GM12878 (cell line): Measurements from ENCODE around the gene GHRL. TPM values are rescaled to one million over a fixed set of nuclear protein-coding genes. Genes with fewer than 3 reads are reported as not detected.

Experiments used
- ATAC-seq: fragments of 200-7000 bp; cut with Tn5 transposase; 3 replicates; pipeline ENCODE4 v1.9.1; 2020; ENCODE audit warnings: mild to moderate bottlenecking, moderate library complexity
- BruUV-seq: library from RNA; stranded (reverse); fragments of 400-500 nt; replicated peaks from 2 replicates; lab custom pipeline; 2021; lab: Mats Ljungman, UMichigan
- CTCF ChIA-PET: fragments of 300-600 bp; sonication (Branson Sonifier 250); formaldehyde crosslinking; extraction: SDS; loops from one replicate; lab custom pipeline; 2021; ENCODE audit warnings: inconsistent platforms; lab: Yijun Ruan, JAX
- POLR2A ChIA-PET: fragments of 350-600 bp; formaldehyde crosslinking; extraction: SDS; loops from one replicate; lab custom pipeline; 2021; ENCODE audit warnings: inconsistent platforms; lab: Charles Lee
- RAD21 ChIA-PET: fragments of 300-600 bp; sonication (Branson Sonifier 250); formaldehyde crosslinking; loops from one replicate; lab custom pipeline; 2023; ENCODE audit warnings: antibody characterized with exemption; ENCODE audit not compliant: unreplicated experiment; lab: Charles Lee
- SMC1A ChIA-PET: fragments of 300-600 bp; sonication (Branson Sonifier 250); formaldehyde crosslinking; loops from one replicate; lab custom pipeline; 2023; ENCODE audit not compliant: unreplicated experiment, uncharacterized antibody; lab: Charles Lee
- DNase-seq: peaks from one replicate; pipeline ENCODE4 v3.0.0-alpha.2; 2011; ENCODE audit warnings: low read depth, low spot score
- FAIRE-seq: peaks from 3 replicates; lab custom pipeline; 2011; peaks lifted over from hg19 to GRCh38; lab: Jason Lieb, UNC
- H2AFZ ChIP-seq: 2 replicates; pipeline ENCODE4 v1.6.0; 2011; ENCODE audit warnings: low read depth, low read length, control low read depth; ENCODE audit not compliant: control insufficient read depth
- H3K27ac ChIP-seq: 2 replicates; pipeline ENCODE4 v1.5.1; 2011; ENCODE audit warnings: control low read depth; ENCODE audit not compliant: control insufficient read depth, insufficient read depth
- H3K27me3 ChIP-seq, 2 experiments: replicated peaks in 1 of 2; 2 replicates each; pipeline versions ENCODE4 v1.6.0 to v1.6.1; 2011; ENCODE audit warnings: low read length in 1 of 2; ENCODE audit not compliant: control insufficient read depth in 2 of 2, insufficient read depth in 2 of 2
- H3K36me3 ChIP-seq, 2 experiments: 2 replicates each; pipeline ENCODE4 v1.5.1; 2011; ENCODE audit warnings: low read length in 1 of 2; ENCODE audit not compliant: control insufficient read depth in 2 of 2, insufficient read depth in 2 of 2
- H3K4me1 ChIP-seq: 2 replicates; pipeline ENCODE4 v1.6.1; 2011; ENCODE audit warnings: mild to moderate bottlenecking, low read length, moderate library complexity, mixed read lengths; ENCODE audit not compliant: control insufficient read depth, insufficient read depth
- H3K4me2 ChIP-seq: 2 replicates; pipeline ENCODE4 v1.6.0; 2011; ENCODE audit warnings: control low read depth; ENCODE audit not compliant: control insufficient read depth, insufficient read depth
- H3K4me3 ChIP-seq: fragments of 200-600 bp; sonication (generic); 2 replicates; pipeline ENCODE4 v1.5.1; 2016
- H3K79me2 ChIP-seq: 2 replicates; pipeline ENCODE4 v1.6.0; 2011; ENCODE audit warnings: low read length; ENCODE audit not compliant: control insufficient read depth, insufficient read depth
- H3K9ac ChIP-seq: 2 replicates; pipeline ENCODE4 v1.8.0; 2011; ENCODE audit warnings: low read length, control low read depth, mixed read lengths; ENCODE audit not compliant: control insufficient read depth, insufficient read depth
- H3K9me3 ChIP-seq: replicated peaks from 3 replicates; pipeline ENCODE4 v1.5.1; 2011; ENCODE audit warnings: mild to moderate bottlenecking, low read length; ENCODE audit not compliant: control insufficient read depth, insufficient read depth
- H4K20me1 ChIP-seq: 2 replicates; pipeline ENCODE4 v1.6.0; 2011; ENCODE audit not compliant: control insufficient read depth, insufficient read depth
- ATF7 ChIP-seq: fragments of 450-650 bp; IDR thresholded peaks from 2 replicates; pipeline ENCODE4 v1.6.1; 2016; ENCODE audit warnings: low read depth, mild to moderate bottlenecking
- BCLAF1 ChIP-seq: fragments of 450-650 bp; IDR thresholded peaks from 2 replicates; pipeline ENCODE4 v1.6.1; 2017; ENCODE audit warnings: antibody characterized with exemption, mild to moderate bottlenecking, moderate library complexity
- SKIL ChIP-seq: fragments of 450-650 bp; IDR thresholded peaks from 2 replicates; pipeline ENCODE4 v1.6.1; 2017; ENCODE audit warnings: mild to moderate bottlenecking, low read depth, inconsistent platforms; ENCODE audit not compliant: poor library complexity, severe bottlenecking
- SMAD5 ChIP-seq: IDR thresholded peaks from 2 replicates; pipeline ENCODE4 v1.6.1; 2016; ENCODE audit warnings: antibody characterized with exemption, low read depth
- SUPT20H ChIP-seq: IDR thresholded peaks from 2 replicates; pipeline ENCODE4 v1.6.1; 2011; ENCODE audit warnings: low read depth, mild to moderate bottlenecking, low read length, moderate library complexity, borderline replicate concordance; ENCODE audit not compliant: control insufficient read depth
- TCF3 ChIP-seq: IDR thresholded peaks from 2 replicates; pipeline ENCODE4 v1.6.1; 2012; ENCODE audit warnings: low read depth, mild to moderate bottlenecking, low read length, borderline replicate concordance; ENCODE audit not compliant: insufficient read depth
- WRNIP1 ChIP-seq: IDR thresholded peaks from 2 replicates; pipeline ENCODE4 v1.6.1; 2011; ENCODE audit warnings: low read depth, low read length, improper control_type of control experiment, borderline replicate concordance
- YBX1 ChIP-seq: fragments of 450-650 bp; IDR thresholded peaks from 2 replicates; pipeline ENCODE4 v1.6.1; 2016; ENCODE audit warnings: antibody characterized with exemption
- ZBED1 ChIP-seq: IDR thresholded peaks from 2 replicates; pipeline ENCODE4 v1.6.1; 2016; ENCODE audit warnings: borderline replicate concordance
- ZNF687 ChIP-seq: fragments of 450-650 bp; IDR thresholded peaks from 2 replicates; pipeline ENCODE4 v1.6.1; 2017; ENCODE audit warnings: mild to moderate bottlenecking, moderate library complexity
- ZZZ3 ChIP-seq: IDR thresholded peaks from 2 replicates; pipeline ENCODE4 v1.6.1; 2011; ENCODE audit warnings: low read depth; ENCODE audit not compliant: control insufficient read depth, insufficient read length
- WGBS: methylation state at CpG from one replicate; pipeline ENCODE4 v1.1.6; 2016; ENCODE audit warnings: low lambda C conversion rate; ENCODE audit not compliant: insufficient replicate concordance, insufficient coverage; ENCODE audit errors: missing lambda C conversion rate; 5-methylcytosine and 5-hydroxymethylcytosine counted together
- in situ Hi-C: fragments of 300-500 bp; cut with MboI; formaldehyde crosslinking; loops from 9 replicates; pipeline ENCODE4 v1.14.3; 2018; ENCODE audit warnings: mixed read lengths
- intact Hi-C: fragments of 100-400 bp; cut with micrococcal nuclease; formaldehyde crosslinking; loops from one replicate; pipeline ENCODE4 v1.14.2; 2022; ENCODE audit not compliant: unreplicated experiment
- polyA plus RNA-seq, 11 experiments: library from polyadenylated mRNA; depleted of rRNA in 4 of 11; unstranded in 6 of 11; stranded (reverse) in 5 of 11; fragments of >200 nt; fragmentation: Nextera tagmentation in 4 of 11; fragmentation: Illumina TruSeq in 1 of 11; extraction: Ambion mirVana in 4 of 11; extraction: Trizol in 1 of 11; gene quantifications; 1 replicate in 1 of 11; 2 replicates in 10 of 11; pipeline versions ENCODE4 v1.2.1 to v1.2.3, GENCODE V29; 2011 to 2016; ENCODE audit warnings: inconsistent platforms in 2 of 11, missing spikeins in 2 of 11, low read depth in 1 of 11
- total RNA-seq, 4 experiments: library from RNA; depleted of rRNA in 3 of 4; stranded (reverse); fragments of >200 nt in 3 of 4; fragmentation: Illumina TruSeq in 1 of 4; extraction: Trizol in 1 of 4; gene quantifications; 2 replicates each; pipeline versions ENCODE4 v1.2.1 to v1.2.3, GENCODE V29; 2013 to 2021

The GHRL gene
- total and polyA plus RNA-seq, 10 of the 15 experiments (the other 5 are each of a cell fraction or from before 2014, with no cell fraction given): 0.35 to 2.2 (median 0.88) TPM

- H3K36me3 ChIP-seq: peaks cover 28 to 33% of the 10 kb centered on the region in 2 experiments; a peak in 3 of 4 replicates
- no peak for FAIRE-seq
- H3K9ac ChIP-seq: no peak overlapping the region
- no peaks in the 10 kb centered on the region for H3K9me3 ChIP-seq
- ATAC-seq: no peak
- CTCF ChIA-PET: interaction anchor here (0.6 to 1.9 kb wide), 6 partner anchors 12 to 40 kb away, joined by 3 to 9 read pairs (median 6); partner anchors contain the start of genes GHRL, SEC13 and TATDN2
- TF ChIP-seq TCF3: no peak
- TF ChIP-seq ZZZ3: no peak
- TF ChIP-seq ZNF687: no peak
- no peak for TF ChIP-seq YBX1
- TF ChIP-seq SUPT20H: no peak
- no peak for TF ChIP-seq ZBED1
- no peak for TF ChIP-seq BCLAF1
- TF ChIP-seq SKIL: no peak
- no peak for TF ChIP-seq SMAD5
- no peak for TF ChIP-seq WRNIP1
- TF ChIP-seq ATF7: no peak
- POLR2A ChIA-PET: no interaction called here
- peaks cover 5% of the 10 kb centered on the region for H3K79me2 ChIP-seq
- no peak overlapping the region for H3K27ac ChIP-seq
- no peak overlapping the region for H3K4me2 ChIP-seq
- RAD21 ChIA-PET: interaction anchor here (0.8 to 1.4 kb wide), 3 partner anchors 13 to 41 kb away, joined by 3 to 5 read pairs (median 3); partner anchors contain the start of gene GHRL
- H4K20me1 ChIP-seq: no peaks in the 10 kb centered on the region
- H2AFZ ChIP-seq: no peak overlapping the region
- intact Hi-C loops (no loop called here), in situ Hi-C loops (no loop called here)
- H3K27me3 ChIP-seq: no peaks in the 10 kb centered on the region
- DNase-seq: no peak
- no peak overlapping the region for H3K4me3 ChIP-seq
- BruUV-seq: no TSS peak
- peaks cover 7% of the 10 kb centered on the region; the same call in 1 of the 2 replicates for H3K4me1 ChIP-seq
- SMC1A ChIA-PET: interaction anchor here (1.0 to 3.9 kb wide), 3 partner anchors 12 to 293 kb away, joined by 4 to 13 read pairs (median 5); partner anchors contain the start of gene GHRL
- WGBS: 94% methylated on average over 6 of the region's 6 CpGs
Measured at GRCh38 chr3:10280571-10280970, 12.2 kb downstream of the GHRL start.
